T47D (cell line): Measurements from ENCODE around the gene ENAM.

Experiments
- DNase-seq, 2 experiments: peaks; one replicate each; pipeline versions ENCODE4 v3.0.0 to v3.0.0-alpha.2; 2011 to 2012; ENCODE audit warnings: low read depth in 1 of 2, low spot score in 1 of 2
- JUND ChIP-seq: IDR thresholded peaks from 2 replicates; pipeline ENCODE4 v1.6.1; 2012; ENCODE audit warnings: low read depth
- in situ Hi-C: cut with HindIII; loops from 2 replicates; pipeline ENCODE4 v1.10.0; 2016; ENCODE audit warnings: low sequenced_read_pairs, low pct_unique_long_range_greater_than_20kb

Gene ENAM

GRCh38 chr4:70628444-70628843 lies at the start of gene ENAM:
Gene ENAM, plus strand, starts transcription at chr4:70628744. Its CDS starts 757 bp downstream, at chr4:70629501.
- TF ChIP-seq JUND = no peak
- in situ Hi-C loops = no loop called here
- DNase-seq = no peak

- in situ Hi-C loops = no loop called here
- TF ChIP-seq JUND = no peak
- no peak for DNase-seq
These were observed 46.6 kb upstream of the ENAM start for GRCh38 chr4:70581980-70582379.

- TF ChIP-seq JUND = no peak
- peak in 1 of 2 experiments; percentile 52 for DNase-seq
- in situ Hi-C loops = no loop called here
These were observed 44.4 kb upstream of the ENAM start for GRCh38 chr4:70583952-70584834.

GRCh38 chr4:70586841-70587240 lies 41.7 kb upstream of the ENAM start:
- no peak for TF ChIP-seq JUND
- no peak for DNase-seq
- in situ Hi-C loops = no loop called here

- no peak for DNase-seq
- TF ChIP-seq JUND = no peak
- in situ Hi-C loops = no loop called here
These were observed 38.8 kb upstream of the ENAM start for GRCh38 chr4:70589785-70590184.

- in situ Hi-C loops = no loop called here
- no peak for TF ChIP-seq JUND
- no peak for DNase-seq
These were observed 36.5 kb upstream of the ENAM start, which contains the start of gene AMBN for GRCh38 chr4:70591955-70592582. Gene AMBN, plus strand, starts transcription at chr4:70592256. Its CDS starts 103 bp downstream, at chr4:70592359.

- in situ Hi-C loops = no loop called here
- no peak for DNase-seq
- TF ChIP-seq JUND = no peak
These were observed 34.3 kb upstream of the ENAM start for GRCh38 chr4:70594196-70594595.

- in situ Hi-C loops = no loop called here
- no peak for TF ChIP-seq JUND
- DNase-seq = no peak
These were observed 28.2 kb upstream of the ENAM start for GRCh38 chr4:70600305-70600704.

- TF ChIP-seq JUND = no peak
- in situ Hi-C loops = no loop called here
- DNase-seq = no peak
These were observed 27.6 kb upstream of the ENAM start for GRCh38 chr4:70600977-70601376.

- in situ Hi-C loops = no loop called here
- peak in 1 of 2 experiments; percentile 82 for DNase-seq
- no peak for TF ChIP-seq JUND
These were observed 27.0 kb upstream of the ENAM start for GRCh38 chr4:70601422-70602039.

- no peak for DNase-seq
- in situ Hi-C loops = no loop called here
- TF ChIP-seq JUND = no peak
These were observed 24.7 kb upstream of the ENAM start for GRCh38 chr4:70603856-70604255.

GRCh38 chr4:70606459-70606858 lies 22.1 kb upstream of the ENAM start:
- in situ Hi-C loops = no loop called here
- no peak for TF ChIP-seq JUND
- no peak for DNase-seq
